Activated T-helper 2 cell treated with anti-CD3 and anti-CD28 coated beads, Interferon-gamma antibody, Interleukin-2, Interleukin-4, amounts not matched to agents 10 μg/mL and 5 μg/mL and 100 μg/mL, durations not matched to agents 14 hours and 24 hours and 36 hours (primary cell): ENCODE data around the gene RPS5. TPM values are rescaled to one million over a fixed set of nuclear protein-coding genes. Genes with fewer than 3 reads are reported as not detected.
"Not testable (repeated sequence)": the region's sequence is repeated elsewhere in the genome, so short reads cannot be mapped to it uniquely, and the experiment has no call there.

Experiments
- DNase-seq: peaks from one replicate; pipeline ENCODE4 v3.0.0; 2021; ENCODE audit warnings: low spot score
- H3K27ac Mint-ChIP-seq: one replicate; pipeline ENCODE4 v1.8.0; 2021; ENCODE audit warnings: mixed read lengths
- H3K27me3 Mint-ChIP-seq: one replicate; pipeline ENCODE4 v1.8.0; 2021; ENCODE audit warnings: low read depth, mixed read lengths
- H3K36me3 Mint-ChIP-seq: one replicate; pipeline ENCODE4 v1.8.0; 2021; ENCODE audit warnings: low read depth, mixed read lengths
- H3K4me1 Mint-ChIP-seq: one replicate; pipeline ENCODE4 v1.8.0; 2021; ENCODE audit warnings: low read depth, mixed read lengths
- H3K4me3 Mint-ChIP-seq: one replicate; pipeline ENCODE4 v1.8.0; 2021; ENCODE audit warnings: low read depth, mild to moderate bottlenecking, moderate library complexity, mixed read lengths
- H3K9me3 Mint-ChIP-seq: one replicate; pipeline ENCODE4 v1.8.0; 2021; ENCODE audit warnings: mixed read lengths
- intact Hi-C: fragments of 100-400 bp; cut with micrococcal nuclease; formaldehyde crosslinking; loops from one replicate; pipeline ENCODE4 v1.15.1; 2023
- total RNA-seq: library from RNA; stranded (reverse); gene quantifications from 2 replicates; pipeline ENCODE4 v1.2.3, GENCODE V29; 2022

RPS5 gene
- total RNA-seq, 1 donor from 2014 or later: 1,217 TPM

- DNase-seq: no peak
- no peaks in the 10 kb centered on the region for H3K9me3 Mint-ChIP-seq
- peaks cover 5% of the 10 kb centered on the region for H3K27me3 Mint-ChIP-seq
- no peak overlapping the region for H3K27ac Mint-ChIP-seq
- H3K4me1 Mint-ChIP-seq: peaks cover 5% of the 10 kb centered on the region
- intact Hi-C loops: no loop called here
- H3K4me3 Mint-ChIP-seq: no peak overlapping the region
- peaks cover 38% of the 10 kb centered on the region for H3K36me3 Mint-ChIP-seq
Measured at GRCh38 chr19:58396691-58397532, 9.8 kb downstream of the RPS5 start.

GRCh38 chr19:58397533-58398037 is 10.5 kb downstream of the RPS5 start:
- H3K4me3 Mint-ChIP-seq: no peak overlapping the region
- intact Hi-C loops: no loop called here

GRCh38 chr19:58398087-58398486 is 11.0 kb downstream of the RPS5 start:
- Mint-ChIP-seq H3K4me1 (peaks cover 6% of the 10 kb centered on the region), H3K9me3 (no peaks in the 10 kb centered on the region), H3K36me3 (peaks cover 31% of the 10 kb centered on the region), H3K4me3 (no peak overlapping the region), H3K27me3 (peaks cover 5% of the 10 kb centered on the region), H3K27ac (no peak overlapping the region)
- intact Hi-C loops: no loop called here
- no peak for DNase-seq

More at GRCh38 chr19:58397533-58398037, 10.5 kb downstream of the RPS5 start:
- no peak for DNase-seq
- no peaks in the 10 kb centered on the region for H3K9me3 Mint-ChIP-seq
- no peak overlapping the region for H3K27ac Mint-ChIP-seq
- H3K27me3 Mint-ChIP-seq: peaks cover 5% of the 10 kb centered on the region
- peaks cover 5% of the 10 kb centered on the region for H3K4me1 Mint-ChIP-seq
- H3K36me3 Mint-ChIP-seq: peaks cover 36% of the 10 kb centered on the region

- intact Hi-C loops: no loop called here
- DNase-seq: no peak
- Mint-ChIP-seq H3K9me3 (no peaks in the 10 kb centered on the region), H3K27me3 (peaks cover 5% of the 10 kb centered on the region), H3K4me1 (peaks cover 8% of the 10 kb centered on the region), H3K4me3 (no peak overlapping the region), H3K36me3 (peaks cover 26% of the 10 kb centered on the region), H3K27ac (no peak overlapping the region)
Measured at GRCh38 chr19:58398545-58398944, 11.5 kb downstream of the RPS5 start.

GRCh38 chr19:58399903-58400302 is 12.8 kb downstream of the RPS5 start:
- H3K27me3 Mint-ChIP-seq: peaks cover 5% of the 10 kb centered on the region
- DNase-seq: no peak
- H3K4me1 Mint-ChIP-seq: peaks cover 14% of the 10 kb centered on the region
- intact Hi-C loops: loop anchor here (5.0 kb wide), 1 partner anchor 73 kb away; the partner anchor contains the start of gene ZSCAN22
- no peak overlapping the region for H3K4me3 Mint-ChIP-seq
- peaks cover 13% of the 10 kb centered on the region for H3K36me3 Mint-ChIP-seq
- H3K27ac Mint-ChIP-seq: no peak overlapping the region
- no peaks in the 10 kb centered on the region for H3K9me3 Mint-ChIP-seq

GRCh38 chr19:58400316-58400915 is 13.3 kb downstream of the RPS5 start:
- Mint-ChIP-seq H3K36me3 (peaks cover 8% of the 10 kb centered on the region), H3K27ac (no peak overlapping the region)
- intact Hi-C loops: loop anchor here (5.0 kb wide), 1 partner anchor 73 kb away; the partner anchor contains the start of gene ZSCAN22

GRCh38 chr19:58400916-58401839 is 14.1 kb downstream of the RPS5 start:
- peak overlapping the region; percentile 80 for H3K4me3 Mint-ChIP-seq
- peaks cover under 1% of the 10 kb centered on the region for H3K36me3 Mint-ChIP-seq
- H3K9me3 Mint-ChIP-seq: no peaks in the 10 kb centered on the region
- H3K27ac Mint-ChIP-seq: peak overlapping the region; percentile 58
- H3K4me1 Mint-ChIP-seq: peaks cover 12% of the 10 kb centered on the region
- H3K27me3 Mint-ChIP-seq: peaks cover 5% of the 10 kb centered on the region
- intact Hi-C loops: loop anchor here (1.0 to 5.0 kb wide), 5 partner anchors 20 to 113 kb away; partner anchors contain the start of genes ZNF132, ZNF497, ZNF837 and ZSCAN22
- peak; percentile 99 for DNase-seq

More at GRCh38 chr19:58400316-58400915, 13.3 kb downstream of the RPS5 start:
- H3K27me3 Mint-ChIP-seq: peaks cover 5% of the 10 kb centered on the region
- peak overlapping the region; percentile 80 for H3K4me3 Mint-ChIP-seq
- H3K4me1 Mint-ChIP-seq: peaks cover 14% of the 10 kb centered on the region
- no peak for DNase-seq
- H3K9me3 Mint-ChIP-seq: no peaks in the 10 kb centered on the region

GRCh38 chr19:58401840-58402421 is 14.9 kb downstream of the RPS5 start:
- H3K27ac Mint-ChIP-seq: no peak overlapping the region
- peaks cover 16% of the 10 kb centered on the region for H3K4me1 Mint-ChIP-seq
- no peak for DNase-seq
- no peaks in the 10 kb centered on the region for H3K9me3 Mint-ChIP-seq
- H3K27me3 Mint-ChIP-seq: peaks cover 5% of the 10 kb centered on the region
- intact Hi-C loops: loop anchor here (1.0 to 5.0 kb wide), 5 partner anchors 21 to 112 kb away; partner anchors contain the start of genes ZNF132, ZNF497, ZNF837 and ZSCAN22
- peak overlapping the region; percentile 80 for H3K4me3 Mint-ChIP-seq
- H3K36me3 Mint-ChIP-seq: no peaks in the 10 kb centered on the region

GRCh38 chr19:58403920-58404478 is 16.9 kb downstream of the RPS5 start:
- H3K27me3 Mint-ChIP-seq, H3K4me3 Mint-ChIP-seq, DNase-seq, H3K27ac Mint-ChIP-seq, H3K36me3 Mint-ChIP-seq, H3K9me3 Mint-ChIP-seq: not testable (repeated sequence)
- H3K4me1 Mint-ChIP-seq: peaks cover 27% of the 10 kb centered on the region
- intact Hi-C loops: loop anchor here (5.0 kb wide), 1 partner anchor 77 kb away; the partner anchor contains the start of gene ZSCAN22

- DNase-seq: no peak
- peaks cover 35% of the 10 kb centered on the region for H3K4me1 Mint-ChIP-seq
- intact Hi-C loops: loop anchor here (5.0 kb wide), 1 partner anchor 225 kb away; the partner anchor contains the start of gene ZNF274
Measured at GRCh38 chr19:58406818-58407657, 20.0 kb downstream of the RPS5 start.

GRCh38 chr19:58407658-58408151 is 20.6 kb downstream of the RPS5 start:
- Mint-ChIP-seq H3K4me3 (peak overlapping the region; percentile 85), H3K27me3 (no peaks in the 10 kb centered on the region), H3K27ac (peak overlapping the region; percentile 90), H3K36me3 (peaks cover 7% of the 10 kb centered on the region), H3K4me1 (peaks cover 35% of the 10 kb centered on the region), H3K9me3 (peaks cover 3% of the 10 kb centered on the region)
- no peak for DNase-seq
- intact Hi-C loops: loop anchor here (1.0 to 5.0 kb wide), 8 partner anchors 20 to 225 kb away; partner anchors contain the start of genes ERVK3-1, RPS5, ZNF274 and ZNF324B

More at GRCh38 chr19:58406818-58407657, 20.0 kb downstream of the RPS5 start:
- no peaks in the 10 kb centered on the region for H3K27me3 Mint-ChIP-seq
- H3K36me3 Mint-ChIP-seq: peaks cover 3% of the 10 kb centered on the region
- H3K27ac Mint-ChIP-seq: peak overlapping the region; percentile 90
- H3K4me3 Mint-ChIP-seq: peak overlapping the region; percentile 85
- no peaks in the 10 kb centered on the region for H3K9me3 Mint-ChIP-seq
